HG02970 (cell line): ENCODE results near the gene OR8U1.
"Not testable (repeated sequence)": the region's sequence is repeated elsewhere in the genome, so short reads cannot be mapped to it uniquely, and the experiment has no call there.

Experiments
- ATAC-seq: cut with Tn5 transposase; IDR thresholded peaks from one replicate; pipeline ENCODE4 v1.9.1; 2021; ENCODE audit warnings: mild to moderate bottlenecking, moderate library complexity, moderate number of reproducible peaks; ENCODE audit not compliant: unreplicated experiment, low FRiP score

OR8U1 gene

DNA sequence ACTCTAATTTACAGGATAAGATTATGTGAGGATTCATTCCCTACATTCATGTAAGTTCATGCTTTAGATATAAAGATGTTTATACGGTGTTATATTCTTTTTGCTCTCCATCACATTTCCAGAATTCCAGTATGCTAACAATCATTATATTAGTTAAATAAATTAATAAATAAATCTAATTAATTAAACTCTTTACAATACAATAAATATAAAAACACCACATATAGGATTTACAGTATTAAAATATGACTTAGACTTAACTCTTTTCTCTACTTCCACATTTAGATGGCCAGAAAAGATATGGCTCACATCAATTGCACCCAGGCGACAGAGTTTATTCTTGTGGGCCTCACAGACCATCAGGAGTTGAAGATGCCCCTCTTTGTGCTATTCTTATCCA, at the start of gene OR8U1:
TSS of gene OR8U1 (plus strand) at position 301 of the 400 bp plus-strand sequence. CDS start at position 301, 0 bp downstream.
- ATAC-seq: no peak

DNA sequence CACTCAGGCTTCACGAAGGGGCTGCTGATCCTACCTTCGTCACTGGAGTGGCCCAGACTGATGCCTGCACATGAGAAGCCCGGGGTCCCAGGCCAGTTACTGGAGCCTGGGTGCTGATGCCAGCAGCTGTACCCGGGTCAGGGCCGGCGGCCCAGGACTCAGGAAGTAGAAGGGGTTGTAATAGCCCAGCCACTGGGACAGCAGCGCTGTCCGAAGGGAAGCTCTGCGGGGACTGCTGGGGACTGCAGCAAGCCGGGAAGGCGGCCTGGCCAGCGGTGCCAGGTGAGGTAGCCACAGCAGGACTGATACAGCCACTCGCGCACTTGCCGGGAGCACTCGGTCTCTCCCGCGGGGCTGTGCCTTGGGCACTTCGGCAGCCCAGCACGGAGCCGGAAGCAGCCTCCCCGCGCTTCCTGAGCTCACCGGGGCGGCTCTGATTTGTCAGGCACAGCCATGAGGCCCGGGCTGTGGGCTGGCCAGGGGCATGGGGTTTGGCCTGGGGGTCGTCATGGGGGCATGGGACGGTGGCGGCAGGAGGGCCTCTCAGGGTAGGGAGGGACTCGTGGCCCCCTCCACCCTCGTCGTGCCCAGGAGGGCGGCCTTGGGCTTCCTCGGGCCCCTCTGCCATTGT, 43.4 kb upstream of the OR8U1 start:
- ATAC-seq: no peak

DNA sequence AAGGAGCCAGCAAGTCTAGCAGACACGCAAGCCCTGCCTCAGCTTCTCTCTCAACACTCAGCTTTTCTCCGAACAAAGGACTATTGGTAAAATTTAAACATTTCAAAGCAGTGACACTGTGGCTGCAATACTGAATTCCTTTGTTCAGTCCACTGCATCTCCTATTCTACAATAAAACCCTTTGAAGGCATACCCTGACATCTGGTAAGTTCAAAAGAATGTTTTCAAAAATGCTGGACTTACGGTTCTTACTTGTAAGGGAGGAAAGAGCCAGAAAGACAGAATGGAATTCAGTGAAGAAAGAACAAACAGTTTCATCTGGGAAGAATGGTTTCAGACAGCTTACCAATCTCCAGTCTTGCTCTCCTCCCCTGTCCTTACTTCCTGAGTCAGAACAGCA, 42.3 kb upstream of the OR8U1 start:
- ATAC-seq: no peak

DNA sequence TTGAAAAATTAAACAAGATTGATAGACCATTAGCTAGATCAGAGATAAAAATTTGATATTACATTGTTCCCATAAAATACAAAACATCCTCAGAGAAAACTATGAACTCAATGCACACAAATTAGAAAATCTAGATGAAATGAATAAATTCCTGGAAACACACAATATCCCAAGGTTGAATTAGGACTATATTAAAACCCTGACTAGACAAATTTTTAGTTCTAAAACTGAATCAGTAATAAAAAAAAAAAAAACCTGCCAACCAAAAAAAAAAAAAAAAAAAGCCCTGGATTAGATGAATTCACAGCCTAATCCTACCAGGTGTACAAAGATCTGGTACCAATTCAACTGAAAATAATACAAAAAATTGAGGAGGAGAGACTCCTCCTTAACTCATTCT, 35.1 kb upstream of the OR8U1 start:
- no peak for ATAC-seq

DNA sequence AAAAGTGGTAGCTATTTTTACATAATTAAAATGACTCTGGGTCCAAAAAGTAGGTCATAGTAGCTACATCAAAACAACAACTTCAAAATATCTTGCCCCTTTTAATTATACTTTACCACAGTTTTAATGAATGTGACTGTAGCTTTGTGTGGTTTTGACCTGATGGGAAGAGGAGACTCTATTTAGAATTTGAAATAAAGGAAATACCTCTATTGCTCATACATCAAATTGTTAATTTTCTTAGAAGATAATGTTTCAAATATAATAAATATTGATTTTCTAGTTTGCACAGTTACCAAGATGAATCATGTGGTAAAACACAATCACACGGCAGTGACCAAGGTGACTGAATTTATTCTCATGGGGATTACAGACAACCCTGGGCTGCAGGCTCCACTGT, 29.7 kb upstream of the OR8U1 start, which contains the start of gene OR8K1:
TSS of gene OR8K1 (plus strand) at position 301 of the 400 bp plus-strand sequence. CDS start at position 301, 0 bp downstream.
- no peak for ATAC-seq

DNA sequence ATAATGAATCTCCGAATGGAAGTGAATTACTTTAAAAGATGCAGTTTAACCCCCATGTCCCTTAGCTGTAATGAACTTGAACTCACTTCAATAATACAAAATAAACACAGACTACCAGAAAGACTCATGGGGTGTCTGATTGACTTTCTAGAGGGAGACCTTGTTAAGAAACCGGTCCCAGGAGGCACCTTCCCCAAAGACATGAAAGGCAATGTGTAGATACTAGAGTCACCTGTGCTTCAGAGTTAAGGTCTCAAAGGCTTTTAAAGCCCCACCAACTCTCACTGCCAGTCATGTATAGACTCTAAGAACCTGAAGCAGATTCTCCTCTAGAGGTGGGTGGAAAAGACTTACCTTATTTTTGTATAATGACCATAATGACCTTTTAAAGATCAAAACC, 21.4 kb upstream of the OR8U1 start, which contains the start of gene OR8J1:
TSS of gene OR8J1 (plus strand) at position 301 of the 400 bp plus-strand sequence. CDS start 5,956 bp downstream, outside the sequence.
- no peak for ATAC-seq

DNA sequence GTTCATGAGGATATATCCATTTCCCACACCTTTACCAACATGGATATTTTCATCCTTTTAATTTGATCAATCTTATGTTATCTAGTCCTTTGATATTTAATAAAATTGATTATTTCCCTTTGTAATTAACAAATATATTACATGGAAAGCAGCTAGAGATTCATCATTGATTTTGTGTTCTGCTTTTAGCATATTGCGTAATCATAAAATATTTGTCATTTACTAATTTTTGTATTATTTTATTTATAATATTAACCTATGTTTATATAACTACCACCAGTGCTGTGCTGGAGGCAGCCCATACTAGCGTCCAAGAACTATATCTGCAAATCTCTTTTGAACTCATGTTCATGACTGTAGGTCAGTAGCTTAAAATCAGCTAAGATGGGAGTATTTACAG, 4.7 kb downstream of the OR8U1 start:
- ATAC-seq: no peak

DNA sequence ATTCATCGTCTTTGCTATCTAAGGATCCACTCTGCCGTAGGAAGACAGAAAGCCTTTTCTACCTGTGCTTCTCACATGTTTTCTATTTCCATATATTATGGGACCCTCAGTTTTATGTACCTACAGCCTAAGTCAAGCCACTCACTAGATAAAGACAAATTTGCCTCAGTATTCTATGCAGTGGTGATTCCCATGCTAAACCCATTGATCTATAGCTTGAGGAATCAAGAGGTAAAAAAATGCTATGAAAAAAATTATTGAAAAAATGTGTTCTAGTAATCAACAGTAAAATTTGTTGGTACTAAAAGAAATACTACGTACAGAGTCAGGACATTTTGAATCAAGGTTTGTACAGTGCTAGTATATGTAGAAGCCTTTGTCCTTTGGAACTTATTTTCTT, 19.0 kb downstream of the OR8U1 start:
- ATAC-seq: no peak

DNA sequence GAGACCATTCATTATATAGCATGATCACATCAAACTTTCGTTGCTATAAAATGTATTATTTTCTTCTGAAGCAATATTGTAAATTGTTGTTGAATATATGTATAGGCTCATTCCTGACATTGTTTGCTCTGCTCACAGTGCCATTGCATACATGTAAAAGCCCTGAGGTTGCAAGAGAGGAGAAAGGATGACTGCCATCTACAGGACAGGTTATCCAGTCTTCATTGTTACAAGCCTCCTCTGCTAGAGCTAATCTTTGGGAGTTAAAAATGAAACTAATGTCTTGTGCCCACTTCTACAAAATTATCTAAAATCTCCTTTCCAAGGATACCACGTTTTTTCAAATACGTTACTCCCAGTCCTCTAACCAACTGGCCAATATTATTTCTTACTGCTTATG, 20.6 kb downstream of the OR8U1 start:
- no peak for ATAC-seq

DNA sequence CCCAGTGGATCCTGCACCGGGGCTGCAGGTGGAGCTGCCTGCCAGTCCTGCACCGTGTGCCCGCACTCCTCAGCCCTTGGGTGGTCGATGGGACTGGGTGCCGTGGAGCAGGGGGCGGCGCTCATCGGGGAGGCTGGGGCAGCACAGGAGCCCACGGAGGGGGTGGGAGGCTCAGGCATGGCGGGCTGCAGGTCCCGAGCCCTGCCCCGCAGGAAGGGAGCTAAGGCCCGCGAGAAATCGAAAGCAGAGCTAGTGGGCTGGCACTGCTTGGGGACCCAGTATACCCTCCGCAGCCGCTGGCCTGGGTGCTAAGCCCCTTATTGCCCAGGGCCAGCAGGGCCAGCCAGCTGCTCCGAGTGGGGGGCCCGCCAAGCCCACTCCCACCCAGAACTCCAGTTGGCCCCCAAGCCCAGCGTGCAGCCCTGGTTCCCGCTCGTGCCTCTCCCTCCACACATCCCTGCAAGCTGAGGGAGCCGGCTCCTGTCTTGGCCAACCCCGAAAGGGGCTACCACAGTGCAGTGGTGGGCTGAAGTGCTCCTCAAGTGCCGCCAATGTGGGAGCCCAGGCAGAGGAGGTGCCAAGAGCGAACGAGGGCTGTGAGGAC, 26.5 kb downstream of the OR8U1 start:
- not testable (repeated sequence) for ATAC-seq

DNA sequence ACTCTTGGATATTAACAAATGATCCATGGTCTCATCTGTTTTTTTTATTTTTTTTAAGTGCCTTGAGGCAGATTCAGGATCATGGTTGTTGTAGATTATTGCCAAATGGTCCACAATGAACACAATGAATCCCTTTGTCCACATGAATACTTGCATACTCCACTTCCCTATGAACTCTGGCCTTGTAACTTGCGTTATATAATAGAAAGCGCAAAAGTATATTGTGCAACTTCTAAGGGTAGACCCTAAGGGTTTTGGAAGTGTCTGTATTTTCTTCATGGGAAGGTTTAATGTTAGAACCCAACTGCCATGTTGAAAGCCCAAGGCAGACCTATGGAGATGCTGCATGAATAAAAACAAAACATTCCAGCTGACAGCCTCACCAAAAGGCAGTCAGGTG, 29.0 kb downstream of the OR8U1 start:
- no peak for ATAC-seq

DNA sequence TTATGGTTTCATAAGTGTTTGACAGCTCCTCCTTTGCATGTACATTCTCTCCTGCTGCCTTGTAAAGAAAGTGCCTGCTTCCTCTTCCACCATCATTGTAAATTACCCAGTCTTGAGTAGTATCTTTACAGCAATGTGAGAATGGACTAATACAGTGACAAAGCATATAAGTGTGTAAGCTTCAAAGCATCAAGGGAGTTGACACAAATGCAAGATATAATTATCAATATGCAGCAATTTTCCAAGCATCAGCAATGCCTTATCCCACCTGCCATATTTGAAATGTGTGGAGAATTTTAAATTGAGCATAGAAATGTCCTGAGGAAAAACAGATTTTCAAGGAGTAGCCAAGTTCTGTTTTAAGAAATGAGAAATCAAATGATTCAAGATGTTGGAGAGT, 35.4 kb downstream of the OR8U1 start:
- no peak for ATAC-seq

DNA sequence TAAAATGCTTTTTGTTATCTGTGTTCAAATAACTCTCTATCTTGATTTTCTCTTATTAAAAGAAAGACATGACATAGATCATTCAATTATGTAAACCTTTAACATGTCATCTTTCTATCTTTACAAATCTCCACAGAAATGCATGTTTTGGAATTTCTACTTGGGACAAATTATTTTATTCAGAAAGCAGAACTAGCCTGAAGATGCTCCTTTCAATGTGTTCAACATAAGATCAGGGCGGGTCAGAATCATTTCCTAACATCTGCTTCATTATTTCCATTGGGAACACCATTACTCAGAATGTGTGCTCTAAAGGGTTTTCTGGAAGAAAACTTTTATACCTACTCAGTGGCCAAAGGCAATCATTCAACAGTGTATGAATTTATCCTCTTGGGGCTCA, 37.0 kb downstream of the OR8U1 start, which contains the start of gene OR5AL1:
TSS of gene OR5AL1 (plus strand) at position 301 of the 400 bp plus-strand sequence.
- no peak for ATAC-seq
